ENCODE measurements around the gene PAF1.

Gene PAF1

GRCh38 chr19:39405261-39405957, 14.5 kb upstream of the PAF1 start:
- no peak for DNase-seq

GRCh38 chr19:39403331-39404312, 12.7 kb upstream of the PAF1 start:
- peak; percentile 72 for DNase-seq

GRCh38 chr19:39402346-39403300, 11.7 kb upstream of the PAF1 start:
- DNase-seq: peak; percentile 48

GRCh38 chr19:39401549-39402345, 10.8 kb upstream of the PAF1 start:
- no peak for DNase-seq

- no peak for DNase-seq
Observed at GRCh38 chr19:39401070-39401548, 10.2 kb upstream of the PAF1 start.

- DNase-seq: no peak
Observed at GRCh38 chr19:39400061-39400460, 9.2 kb upstream of the PAF1 start.

- no peak for DNase-seq
Observed at GRCh38 chr19:39399668-39400050, 8.8 kb upstream of the PAF1 start.

GRCh38 chr19:39398297-39398864, 7.5 kb upstream of the PAF1 start:
- peak; percentile 26 for DNase-seq

- DNase-seq: peak; percentile 85
Observed at GRCh38 chr19:39397360-39398296, 6.7 kb upstream of the PAF1 start.

GRCh38 chr19:39390451-39390750, 505 bp downstream of the PAF1 start:
- no peak for DNase-seq

- DNase-seq: no peak
Observed at GRCh38 chr19:39389631-39390414, 1.1 kb downstream of the PAF1 start.

- no peak for DNase-seq
Observed at GRCh38 chr19:39388657-39389056, 2.2 kb downstream of the PAF1 start.

GRCh38 chr19:39386557-39386956, 4.3 kb downstream of the PAF1 start:
- DNase-seq: no peak

GRCh38 chr19:39385629-39386411, 5.1 kb downstream of the PAF1 start:
- DNase-seq: no peak

- DNase-seq: no peak
Observed at GRCh38 chr19:39384839-39385568, 5.9 kb downstream of the PAF1 start.

GRCh38 chr19:39382991-39383828, 7.7 kb downstream of the PAF1 start:
- no peak for DNase-seq
